K562 (cell line): ENCODE measurements around the gene MARCHF3. TPM values are rescaled to one million over a fixed set of nuclear protein-coding genes. Genes with fewer than 3 reads are reported as not detected.

Source experiments
- CTCFL ChIP-seq: IDR thresholded peaks from 2 replicates; pipeline ENCODE4 v1.6.1; 2011; ENCODE audit warnings: borderline replicate concordance, low read depth, mild to moderate bottlenecking, moderate library complexity, low read length; ENCODE audit not compliant: insufficient read depth, poor library complexity, severe bottlenecking
- DIDO1 ChIP-seq: fragments of 450-650 bp; IDR thresholded peaks from 2 replicates; pipeline ENCODE4 v1.6.1; 2016; ENCODE audit warnings: low read depth, missing biosample characterization, missing genetic modification characterization
- HINFP ChIP-seq: fragments of 450-650 bp; conservative IDR thresholded peaks from 2 replicates; pipeline ENCODE4 v1.6.1; 2016; ENCODE audit warnings: missing genetic modification characterization, low read depth, mild to moderate bottlenecking, control low read depth, missing compliant biosample characterization
- HMGXB4 ChIP-seq: sonication (generic); formaldehyde crosslinking; IDR thresholded peaks from 2 replicates; pipeline ENCODE4 v1.8.1; 2023; ENCODE audit warnings: mild to moderate bottlenecking, missing genetic modification reagents
- HOXB6 ChIP-seq: fragments of 250-450 bp; sonication (Bioruptor Pico); IDR thresholded peaks from 2 replicates; pipeline ENCODE4 v1.5.1; 2022; ENCODE audit warnings: mild to moderate bottlenecking, borderline replicate concordance
- SIN3A ChIP-seq, 2 experiments: fragments of 150-350 bp in 1 of 2; IDR thresholded peaks; 2 replicates each; pipeline ENCODE4 v1.6.1; 2011 to 2016; ENCODE audit warnings: borderline replicate concordance in 2 of 2, low read depth in 2 of 2, low read length in 2 of 2, mild to moderate bottlenecking in 2 of 2, moderate library complexity in 2 of 2; ENCODE audit not compliant: control insufficient read depth in 1 of 2
- SRSF7 ChIP-seq: fragments of 200-400 bp; formaldehyde crosslinking; optimal IDR thresholded peaks from 2 replicates; pipeline ENCODE3; 2017; ENCODE audit warnings: mild to moderate bottlenecking, low read depth, low read length
- TAF1 ChIP-seq: IDR thresholded peaks from 2 replicates; pipeline ENCODE4 v1.6.1; 2011; ENCODE audit warnings: mild to moderate bottlenecking, low read length, moderate library complexity; ENCODE audit not compliant: insufficient read depth, control insufficient read depth, severe bottlenecking; ENCODE audit errors: extremely low read depth
- TEAD4 ChIP-seq, 2 experiments: sonication (generic) in 1 of 2; formaldehyde crosslinking in 1 of 2; IDR thresholded peaks; 2 replicates each; pipeline versions ENCODE4 v1.6.1 to v1.8.0; 2012 to 2022; ENCODE audit warnings: borderline replicate concordance in 1 of 2, inconsistent platforms in 1 of 2, low read length in 1 of 2, mild to moderate bottlenecking in 1 of 2, missing genetic modification reagents in 1 of 2
- ZKSCAN3 ChIP-seq: fragments of 250-450 bp; sonication (Bioruptor Pico); IDR thresholded peaks from 2 replicates; pipeline ENCODE4 v1.4.0; 2020
- ZNF444 ChIP-seq: fragments of 250-450 bp; sonication (Bioruptor Pico); IDR thresholded peaks from 2 replicates; pipeline ENCODE4 v1.4.0; 2020; ENCODE audit warnings: mild to moderate bottlenecking, moderate library complexity
- ZNF696 ChIP-seq: fragments of 250-450 bp; sonication (Bioruptor Pico); conservative IDR thresholded peaks from 2 replicates; pipeline ENCODE4 v1.4.0; 2020; ENCODE audit warnings: mild to moderate bottlenecking, moderate library complexity
- polyA plus RNA-seq, 8 experiments: library from polyadenylated mRNA; depleted of rRNA in 4 of 8; stranded (reverse) in 5 of 8; unstranded in 3 of 8; fragments of >200 nt; fragmentation: Nextera tagmentation in 2 of 8; fragmentation: Illumina TruSeq in 1 of 8; extraction: Ambion mirVana in 2 of 8; extraction: Trizol in 1 of 8; gene quantifications; 2 replicates each; pipeline versions ENCODE4 v1.2.1 to v1.2.3, GENCODE V29; 2011 to 2014; ENCODE audit warnings: inconsistent platforms in 1 of 8, missing spikeins in 1 of 8
- total RNA-seq, 7 experiments: library from RNA; depleted of rRNA in 6 of 7; stranded (reverse); fragments of >200 nt in 6 of 7; fragmentation: Illumina TruSeq in 2 of 7; extraction: Trizol in 2 of 7; gene quantifications; 2 replicates each; pipeline versions ENCODE4 v1.2.1 to v1.2.3, GENCODE V29; 2011 to 2021; ENCODE audit warnings: low replicate concordance in 1 of 7
- TF ChIP-seq, protein P1 (sequence below): fragments of 450-650 bp; IDR thresholded peaks from 2 replicates; pipeline ENCODE4 v1.6.1; 2016; ENCODE audit warnings: borderline replicate concordance
- TF ChIP-seq, protein P2 (sequence below): sonication (generic); formaldehyde crosslinking; IDR thresholded peaks from 2 replicates; pipeline ENCODE4 v1.8.0; 2022; ENCODE audit warnings: mild to moderate bottlenecking, missing genetic modification reagents, borderline replicate concordance

The MARCHF3 gene
- total and polyA plus RNA-seq, 9 of the 15 experiments (the other 6 are each of a cell fraction or from before 2014, with no cell fraction given), result 5.6 to 37.4 (median 16.5) TPM

- TF ChIP-seq, protein P1, sequence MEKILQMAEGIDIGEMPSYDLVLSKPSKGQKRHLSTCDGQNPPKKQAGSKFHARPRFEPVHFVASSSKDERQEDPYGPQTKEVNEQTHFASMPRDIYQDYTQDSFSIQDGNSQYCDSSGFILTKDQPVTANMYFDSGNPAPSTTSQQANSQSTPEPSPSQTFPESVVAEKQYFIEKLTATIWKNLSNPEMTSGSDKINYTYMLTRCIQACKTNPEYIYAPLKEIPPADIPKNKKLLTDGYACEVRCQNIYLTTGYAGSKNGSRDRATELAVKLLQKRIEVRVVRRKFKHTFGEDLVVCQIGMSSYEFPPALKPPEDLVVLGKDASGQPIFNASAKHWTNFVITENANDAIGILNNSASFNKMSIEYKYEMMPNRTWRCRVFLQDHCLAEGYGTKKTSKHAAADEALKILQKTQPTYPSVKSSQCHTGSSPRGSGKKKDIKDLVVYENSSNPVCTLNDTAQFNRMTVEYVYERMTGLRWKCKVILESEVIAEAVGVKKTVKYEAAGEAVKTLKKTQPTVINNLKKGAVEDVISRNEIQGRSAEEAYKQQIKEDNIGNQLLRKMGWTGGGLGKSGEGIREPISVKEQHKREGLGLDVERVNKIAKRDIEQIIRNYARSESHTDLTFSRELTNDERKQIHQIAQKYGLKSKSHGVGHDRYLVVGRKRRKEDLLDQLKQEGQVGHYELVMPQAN, result no peak
- TF ChIP-seq HOXB6 (CRISPR knock-in tag) (no peak), SIN3A (IDR thresholded peaks at IDR 0.05; ENCODE audit: borderline replicate concordance in 2 of 2, control insufficient read depth in 1 of 2, low read depth in 2 of 2, low read length in 2 of 2) (peak; percentile 33 to 35; a peak in 1 of 4 replicates), ZKSCAN3 (CRISPR knock-in tag) (no peak), ZNF696 (CRISPR knock-in tag) (no peak), SRSF7 (no peak), TAF1 (peak; percentile 92), DIDO1 (tag) (no peak), CTCFL (peak; percentile 44), TEAD4 (IDR thresholded peaks at IDR 0.05; ENCODE audit: low read length) (peak; percentile 15), TEAD4 (CRISPR knock-in tag; IDR thresholded peaks at IDR 0.05; ENCODE audit: borderline replicate concordance) (no peak), ZNF444 (CRISPR knock-in tag) (no peak), HMGXB4 (CRISPR knock-in tag) (peak; percentile 10; the same call in 1 of the 2 replicates), HINFP (no peak)
- TF ChIP-seq, protein P2, sequence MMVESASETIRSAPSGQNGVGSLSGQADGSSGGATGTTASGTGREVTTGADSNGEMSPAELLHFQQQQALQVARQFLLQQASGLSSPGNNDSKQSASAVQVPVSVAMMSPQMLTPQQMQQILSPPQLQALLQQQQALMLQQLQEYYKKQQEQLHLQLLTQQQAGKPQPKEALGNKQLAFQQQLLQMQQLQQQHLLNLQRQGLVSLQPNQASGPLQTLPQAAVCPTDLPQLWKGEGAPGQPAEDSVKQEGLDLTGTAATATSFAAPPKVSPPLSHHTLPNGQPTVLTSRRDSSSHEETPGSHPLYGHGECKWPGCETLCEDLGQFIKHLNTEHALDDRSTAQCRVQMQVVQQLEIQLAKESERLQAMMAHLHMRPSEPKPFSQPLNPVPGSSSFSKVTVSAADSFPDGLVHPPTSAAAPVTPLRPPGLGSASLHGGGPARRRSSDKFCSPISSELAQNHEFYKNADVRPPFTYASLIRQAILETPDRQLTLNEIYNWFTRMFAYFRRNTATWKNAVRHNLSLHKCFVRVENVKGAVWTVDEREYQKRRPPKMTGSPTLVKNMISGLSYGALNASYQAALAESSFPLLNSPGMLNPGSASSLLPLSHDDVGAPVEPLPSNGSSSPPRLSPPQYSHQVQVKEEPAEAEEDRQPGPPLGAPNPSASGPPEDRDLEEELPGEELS (CRISPR knock-in tag), result 0 out of 2 replicates have a peak, but pooled peaks have one; percentile 63
Measured at GRCh38 chr5:127030259-127031146, at the start of gene MARCHF3 (continued).
